Measurements from ENCODE around the gene RAB2B.

The RAB2B gene

GRCh38 chr14:21476925-21477681 lies at the start of gene RAB2B, which contains the start of gene TOX4:
RAB2B (minus strand) TSS chr14:21476959; CDS start chr14:21476872, 87 bp downstream.
TOX4 (plus strand) TSS chr14:21477195; CDS start chr14:21477279, 84 bp downstream.
- peak; percentile 97 for DNase-seq (ENCODE audit: low spot score)

DNA sequence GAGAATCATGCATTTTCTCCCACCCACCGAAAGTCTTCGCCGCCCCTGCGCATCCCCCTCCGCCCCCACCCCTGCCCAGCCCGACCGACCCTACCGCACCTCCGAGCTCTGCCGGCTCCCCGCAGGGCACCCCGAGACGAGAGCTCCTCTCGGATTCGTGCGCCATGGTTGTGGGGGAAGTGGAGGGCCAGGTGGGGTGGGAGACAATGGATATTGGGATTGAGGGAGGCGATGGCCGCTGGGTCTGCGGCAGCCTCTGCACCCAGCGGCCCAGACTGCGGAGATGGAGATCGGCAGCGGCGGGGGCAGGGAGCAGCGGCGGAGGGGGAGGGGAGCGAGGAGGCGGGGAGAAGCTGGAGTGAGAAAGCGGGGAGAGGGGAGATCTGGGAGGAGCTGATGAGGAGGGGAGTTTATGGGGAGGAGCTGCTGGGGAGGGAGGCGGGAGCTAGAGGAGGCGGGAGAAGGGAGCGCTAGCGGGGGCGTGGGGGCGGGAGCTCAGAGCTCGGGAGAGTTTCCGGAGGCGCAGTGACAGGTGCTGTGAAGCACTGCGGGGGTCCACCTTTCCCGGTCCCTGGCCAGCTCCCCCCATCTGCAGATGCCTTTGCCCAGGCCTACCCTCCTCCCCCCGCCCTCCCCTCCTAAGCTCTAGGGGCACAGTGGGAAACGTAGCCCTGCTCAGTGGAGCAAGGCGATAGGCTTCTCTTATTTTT lies 49.4 kb upstream of the RAB2B start, which contains the start of gene SALL2:
Gene SALL2 (minus strand): TSS at position 385 of the 710 bp plus-strand sequence. CDS start 219 bp downstream, at position 166.
- DNase-seq (ENCODE audit: low spot score): peak; percentile 68

DNA sequence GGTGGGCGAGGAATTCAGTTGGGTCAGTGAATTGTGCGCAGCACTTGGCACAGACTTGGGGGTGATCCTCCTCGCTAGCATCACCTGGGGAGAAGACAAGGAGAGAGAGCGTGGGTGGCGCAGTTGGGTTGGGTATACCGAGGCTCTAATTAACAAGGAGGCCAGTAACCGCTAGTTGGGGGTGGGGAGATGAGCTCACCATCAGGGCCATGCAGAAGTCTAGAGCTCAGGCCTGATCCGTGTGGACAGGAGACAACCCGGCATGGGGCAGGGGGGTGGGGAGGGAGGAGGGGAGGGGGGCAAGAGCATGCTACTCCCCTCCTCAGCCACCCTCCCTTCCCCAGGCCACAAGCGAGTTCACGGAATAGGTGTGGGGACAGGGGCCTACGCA lies 48.8 kb upstream of the RAB2B start:
- no peak for DNase-seq (ENCODE audit: low spot score)

DNA sequence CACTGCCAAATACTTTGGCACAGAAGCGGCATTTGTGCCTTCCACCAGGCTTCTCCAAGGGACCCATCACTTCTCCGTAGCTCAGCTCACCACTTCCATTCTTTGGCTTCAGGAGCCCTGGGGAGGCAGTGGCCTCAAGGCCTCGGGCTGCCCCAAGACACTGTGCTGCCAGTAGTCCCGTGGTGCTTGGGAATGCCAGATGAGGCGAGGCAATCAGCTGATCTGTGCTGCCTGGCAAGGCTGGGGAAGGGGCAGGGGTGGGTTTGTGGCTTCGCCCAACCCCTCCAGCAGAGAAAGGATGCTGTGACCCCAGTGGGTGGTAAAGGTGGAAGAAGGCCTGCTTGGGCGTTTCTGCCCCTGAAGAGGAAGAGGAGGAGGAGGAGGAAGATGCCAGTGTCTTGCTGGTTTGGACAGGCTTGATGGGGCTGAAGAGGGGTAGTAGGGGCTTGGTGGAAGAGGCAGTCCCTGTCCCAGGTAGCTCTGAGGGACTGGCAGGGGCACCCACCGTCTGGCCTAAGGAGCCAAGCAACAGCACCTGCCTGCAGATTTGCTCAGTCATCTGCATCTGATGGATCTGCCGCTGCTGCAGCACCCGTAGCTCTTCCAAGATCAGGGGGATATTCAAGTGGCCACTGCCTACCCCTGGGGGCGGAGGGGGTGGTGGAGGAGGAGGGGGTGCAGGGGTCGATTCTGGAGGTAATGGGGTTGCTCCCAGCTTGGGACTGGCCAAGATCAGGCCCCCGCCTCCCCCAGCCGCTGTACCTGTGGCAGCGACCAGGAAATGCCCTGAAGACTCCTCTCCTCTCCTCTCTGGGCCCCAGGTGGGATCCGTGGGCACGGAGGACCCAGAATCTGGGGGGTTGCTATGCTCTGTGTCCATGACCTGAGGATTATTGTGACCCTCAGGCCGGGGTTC lies 48.1 kb upstream of the RAB2B start:
- DNase-seq (ENCODE audit: low spot score): no peak

GRCh38 chr14:21523203-21523602 lies 46.4 kb upstream of the RAB2B start:
- no peak for DNase-seq (ENCODE audit: low spot score)

DNA sequence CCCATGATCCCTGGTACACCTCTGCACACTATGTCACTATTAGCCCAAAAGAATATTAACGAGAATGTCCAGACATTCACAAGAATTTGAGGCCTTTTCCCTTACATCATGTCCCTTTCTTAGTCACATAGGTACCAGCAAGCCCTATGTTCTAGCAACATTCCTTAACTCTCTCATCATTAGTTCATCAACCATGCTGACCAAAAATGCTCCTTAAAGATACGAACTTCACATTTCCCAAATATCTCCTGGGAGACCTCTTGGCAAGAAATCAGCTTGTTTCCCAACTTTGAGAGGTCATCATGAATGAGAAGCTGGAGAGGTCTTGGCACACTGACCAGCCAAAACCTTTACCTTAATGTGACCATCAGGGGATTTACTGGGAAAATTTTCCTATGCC lies 44.7 kb upstream of the RAB2B start:
- DNase-seq (ENCODE audit: low spot score): no peak

- no peak for DNase-seq (ENCODE audit: low spot score)
Measured at GRCh38 chr14:21520767-21521166, 44.0 kb upstream of the RAB2B start.

DNA sequence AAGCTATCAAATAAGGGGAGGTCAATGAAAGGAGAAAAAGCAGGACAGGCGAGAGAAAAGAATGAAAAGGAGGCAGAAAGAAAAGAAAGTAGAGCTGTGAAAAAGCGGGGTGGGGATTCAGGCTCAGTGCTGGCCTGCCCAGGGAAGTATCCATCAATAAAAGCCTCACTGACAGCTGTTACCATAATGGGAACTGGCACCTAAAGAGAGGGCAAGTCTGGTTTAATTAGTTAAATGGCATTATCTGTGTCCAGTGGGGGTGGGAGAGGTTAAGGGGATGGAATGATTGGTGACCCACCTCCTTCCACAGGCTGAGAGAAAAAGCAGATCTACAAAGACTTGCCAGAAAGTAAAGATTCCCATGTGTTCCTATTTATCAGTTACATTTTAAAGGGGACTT lies 42.0 kb upstream of the RAB2B start:
- DNase-seq (ENCODE audit: low spot score): no peak

- DNase-seq (ENCODE audit: low spot score): no peak
Measured at GRCh38 chr14:21514341-21514740, 37.6 kb upstream of the RAB2B start.

GRCh38 chr14:21510735-21511657 lies 34.2 kb upstream of the RAB2B start, which contains the start of gene METTL3:
METTL3 (minus strand) TSS chr14:21511340; CDS start chr14:21511223, 117 bp downstream.
- DNase-seq (ENCODE audit: low spot score): peak; percentile 93

DNA sequence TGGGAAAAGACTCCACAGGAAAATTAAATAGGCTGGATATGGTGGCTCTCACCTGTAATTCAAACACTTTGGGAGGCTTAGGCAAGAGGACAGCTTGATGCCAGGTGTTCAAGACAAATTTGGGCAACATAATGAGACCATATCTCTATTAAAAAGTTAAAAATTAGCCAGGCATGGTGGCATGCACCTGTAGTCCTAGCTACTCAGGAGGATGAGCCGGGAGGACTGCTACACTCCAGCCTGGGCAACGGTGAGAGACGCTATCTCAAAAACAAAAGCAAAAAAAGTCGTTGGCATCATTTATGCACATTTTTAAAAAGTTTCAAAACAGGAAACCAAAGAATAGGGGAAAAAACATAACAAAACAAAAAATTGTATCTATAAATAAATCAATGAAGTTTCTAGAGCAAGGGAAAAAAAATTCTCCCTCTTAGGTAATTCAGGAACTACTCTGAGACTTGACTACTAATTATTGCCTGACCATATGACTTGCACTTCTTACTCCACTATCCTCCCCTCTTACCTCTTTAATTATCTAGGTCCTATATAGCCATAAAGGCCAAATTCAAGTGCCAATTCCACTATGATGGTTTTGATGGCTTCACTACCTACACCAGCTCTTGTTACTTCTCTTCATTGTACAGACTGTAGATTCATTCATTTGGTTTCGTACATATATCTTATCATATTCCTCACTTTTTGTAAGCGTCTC lies 32.8 kb upstream of the RAB2B start:
- DNase-seq (ENCODE audit: low spot score): no peak

- DNase-seq (ENCODE audit: low spot score): no peak
Measured at GRCh38 chr14:21506557-21506956, 29.8 kb upstream of the RAB2B start.

DNA sequence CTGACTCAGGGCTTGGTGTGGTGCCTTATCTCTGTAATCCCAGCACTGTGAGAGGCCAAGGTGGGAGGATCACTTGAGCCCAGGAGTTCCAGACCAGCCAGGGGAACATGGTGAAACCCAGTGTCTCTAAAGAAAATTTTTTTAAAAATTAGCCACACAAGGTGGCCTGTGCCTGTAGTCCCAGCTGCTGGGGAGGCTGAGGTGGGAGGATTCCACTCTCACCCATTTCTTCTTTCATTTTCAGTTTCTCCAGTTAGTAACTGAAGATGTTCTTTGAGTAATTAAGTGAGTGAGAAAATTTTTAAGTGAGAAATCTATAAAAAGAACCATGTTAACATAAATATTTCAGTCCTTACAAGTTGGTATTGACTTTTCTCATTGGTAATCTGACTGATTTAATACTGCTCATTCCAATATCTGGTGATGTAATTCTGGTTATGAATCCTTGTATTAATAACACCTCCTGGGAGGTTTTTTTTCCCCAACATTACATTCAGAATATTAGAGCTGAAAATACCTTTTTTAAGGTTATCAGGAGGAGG lies 28.3 kb upstream of the RAB2B start:
- no peak for DNase-seq (ENCODE audit: low spot score)

- no peak for DNase-seq (ENCODE audit: low spot score)
Measured at GRCh38 chr14:21503376-21503775, 26.6 kb upstream of the RAB2B start.

DNA sequence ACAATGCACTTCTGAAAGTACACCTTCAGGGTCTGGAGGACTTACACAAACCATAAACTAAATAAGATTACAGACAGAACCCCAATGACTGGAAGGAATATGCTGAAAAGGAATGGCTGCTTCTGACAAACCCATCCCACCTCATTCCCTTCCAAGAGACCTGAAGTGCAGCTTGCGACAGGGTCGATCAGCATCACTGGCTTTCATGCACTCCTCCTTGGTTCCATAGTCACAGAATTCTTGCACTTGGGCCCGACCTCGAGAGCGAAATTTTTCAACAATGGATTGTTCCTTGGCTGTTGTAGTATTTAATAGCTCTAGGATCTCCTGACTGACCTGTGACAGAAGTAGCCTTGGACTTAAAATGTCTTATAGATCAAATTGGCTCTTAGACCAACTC lies 24.8 kb upstream of the RAB2B start:
- no peak for DNase-seq (ENCODE audit: low spot score)

DNA sequence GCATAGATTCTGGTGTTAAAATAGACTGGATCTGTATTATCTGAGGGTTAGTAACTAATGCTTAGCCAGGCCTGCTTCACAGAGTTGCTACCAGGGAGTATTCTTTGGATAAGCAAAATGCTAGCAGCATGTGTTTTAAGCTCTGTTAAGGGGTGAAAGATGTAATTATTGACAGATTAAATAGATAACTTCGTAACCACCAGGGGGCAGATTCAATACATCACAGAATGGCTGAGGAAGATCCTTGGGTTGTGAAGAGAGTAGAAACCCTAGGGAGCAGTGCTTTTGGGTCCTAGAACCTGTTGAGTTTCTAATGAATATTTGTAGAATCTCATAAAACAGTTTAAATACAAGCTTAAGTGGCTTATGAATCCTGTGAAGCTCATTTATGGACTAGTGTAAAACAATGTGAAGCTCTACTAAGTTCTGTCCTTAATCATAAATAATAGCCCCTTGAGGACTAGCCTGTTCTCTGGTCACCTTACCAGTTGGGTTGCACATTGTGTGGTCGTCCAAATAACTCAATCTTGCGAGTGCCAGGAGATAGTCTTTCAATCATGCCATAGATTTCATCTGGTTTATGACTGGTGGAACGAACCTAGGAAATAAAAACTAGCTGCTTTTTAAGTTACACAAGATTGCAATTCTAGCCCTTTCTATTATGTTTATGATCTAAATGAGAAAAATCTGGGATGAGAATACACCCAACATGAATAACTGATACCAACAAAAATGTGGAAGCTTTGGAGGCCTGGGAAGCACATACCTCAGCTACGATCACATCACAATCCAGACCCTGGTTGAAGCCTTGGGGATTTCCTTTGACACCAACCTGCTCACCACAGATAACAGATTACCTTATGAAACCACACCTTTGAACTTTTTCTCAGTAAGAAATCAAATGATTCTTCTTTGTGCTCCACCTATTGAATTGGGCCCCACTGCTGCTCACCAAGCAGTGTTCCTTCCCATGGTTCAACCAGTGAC lies 22.1 kb upstream of the RAB2B start:
- peak; percentile 47 for DNase-seq (ENCODE audit: low spot score)

DNA sequence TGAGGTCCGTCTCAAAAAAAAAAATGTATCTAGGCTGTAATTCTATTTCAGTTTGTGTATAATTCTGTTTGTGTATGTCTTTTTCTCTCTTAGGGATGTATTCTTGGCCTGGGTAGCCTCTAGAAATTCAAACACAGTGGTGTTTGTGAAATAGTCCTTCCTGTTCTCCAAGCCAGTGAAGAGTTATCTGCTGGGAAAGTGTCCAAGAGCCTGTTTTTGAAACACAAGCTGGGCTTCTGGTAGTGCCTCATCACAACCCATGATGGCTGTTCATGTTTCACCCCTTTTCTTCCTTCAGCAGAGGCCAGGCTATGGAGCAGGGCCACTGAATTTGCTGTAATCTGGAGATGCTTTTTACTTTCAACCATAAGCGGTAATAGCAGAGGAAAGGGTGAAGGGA lies 19.7 kb upstream of the RAB2B start:
- no peak for DNase-seq (ENCODE audit: low spot score)

DNA sequence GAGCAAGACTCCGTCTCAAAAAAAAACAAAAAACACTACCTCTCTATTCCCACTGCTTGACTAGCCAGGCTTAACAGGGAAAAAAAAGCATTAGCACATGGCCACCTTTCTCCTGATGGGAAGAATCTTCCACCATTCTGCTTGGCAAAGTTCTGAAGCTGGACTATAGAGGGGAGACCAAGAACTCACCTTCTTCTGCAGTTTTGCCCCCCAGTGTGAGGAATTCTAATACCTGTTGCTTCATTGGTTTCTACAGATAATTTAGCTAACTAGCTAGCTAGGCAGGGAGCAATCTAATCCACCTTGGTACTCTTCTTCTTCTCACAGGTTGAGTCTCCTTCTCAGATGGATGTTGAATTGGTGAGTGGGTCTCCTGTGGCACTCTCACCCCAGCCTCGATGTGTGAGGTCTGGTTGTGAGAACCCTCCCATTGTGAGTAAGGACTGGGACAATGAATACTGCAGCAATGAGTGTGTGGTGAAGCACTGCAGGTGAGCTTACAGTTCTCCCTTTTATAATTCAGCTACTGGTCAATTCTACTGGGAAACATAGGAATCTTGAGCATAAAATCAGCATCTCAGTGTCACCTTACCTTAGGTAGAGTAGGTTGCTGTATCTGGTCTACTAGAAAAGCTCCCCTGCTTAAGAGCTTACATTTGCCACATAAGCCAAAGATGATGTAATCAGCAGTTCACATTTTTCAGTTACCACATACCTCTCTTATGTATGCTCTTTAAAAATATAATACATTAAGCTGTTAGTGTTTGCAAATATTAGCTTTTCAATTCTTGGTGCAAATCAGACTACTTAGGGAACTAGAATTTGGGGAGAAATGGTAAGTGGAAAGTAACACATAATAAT lies 18.4 kb upstream of the RAB2B start:
- no peak for DNase-seq (ENCODE audit: low spot score)

All from CD4-positive, alpha-beta T cell treated with Interleukin-6 at 100 ng/mL for 8 hours (primary cell).